DND-41 (cell line): ENCODE data around the gene ALDH3A1.

ENCODE experiments used
- CTCF ChIP-seq: IDR thresholded peaks from 2 replicates; pipeline ENCODE4 v1.5.1; 2012; ENCODE audit warnings: borderline replicate concordance, low read length, moderate library complexity, mild to moderate bottlenecking; ENCODE audit not compliant: poor library complexity, severe bottlenecking; ENCODE audit errors: extremely low read depth
- EZH2 ChIP-seq: IDR thresholded peaks from 3 replicates; pipeline ENCODE4 v1.6.1; 2012; ENCODE audit warnings: borderline replicate concordance, low read depth, mild to moderate bottlenecking, moderate library complexity, low read length, inconsistent platforms; ENCODE audit not compliant: severe bottlenecking

- TF ChIP-seq CTCF (no peak), EZH2 (no peak)
Observed at GRCh38 chr17:19757536-19758180, 9.6 kb upstream of the ALDH3A1 start.
